Caco-2 (cell line): ENCODE measurements around the gene SMYD3. TPM values are rescaled to one million over a fixed set of nuclear protein-coding genes. Genes with fewer than 3 reads are reported as not detected.

ENCODE experiments used
- BruUV-seq: library from RNA; stranded (reverse); fragments of 400-500 nt; replicated peaks from 2 replicates; lab custom pipeline; 2021; lab: Mats Ljungman, UMichigan
- CTCF ChIA-PET: fragments of 300-600 bp; sonication (Branson Sonifier 250); formaldehyde crosslinking; loops from one replicate; lab custom pipeline; 2022; ENCODE audit warnings: antibody characterized with exemption; lab: Charles Lee
- POLR2A ChIA-PET: fragments of 300-600 bp; sonication (Branson Sonifier 250); formaldehyde crosslinking; loops from one replicate; lab custom pipeline; 2022; ENCODE audit warnings: antibody characterized with exemption; lab: Charles Lee
- DNase-seq, 2 experiments: peaks; one replicate each; pipeline versions ENCODE4 v3.0.0 to v3.0.0-alpha.2; 2020 to 2022
- H3K27me3 ChIP-seq: replicated peaks from 2 replicates; pipeline ENCODE4 v1.6.0; 2011; ENCODE audit warnings: low read length; ENCODE audit not compliant: control insufficient read depth, insufficient read depth
- H3K36me3 ChIP-seq: 2 replicates; pipeline ENCODE4 v1.5.1; 2011; ENCODE audit warnings: low read length; ENCODE audit not compliant: control insufficient read depth, insufficient read depth
- H3K4me1 ChIP-seq: fragments of 250-450 bp; sonication (Bioruptor Pico); 2 replicates; pipeline ENCODE4 v1.5.1; 2020; ENCODE audit warnings: mild to moderate bottlenecking
- H3K4me3 ChIP-seq: 2 replicates; pipeline ENCODE4 v1.5.1; 2011; ENCODE audit warnings: low read depth, mild to moderate bottlenecking, control low read depth, low read length
- H3K9me3 ChIP-seq: fragments of 250-450 bp; sonication (Bioruptor Pico); 2 replicates; pipeline ENCODE4 v1.5.1; 2020; ENCODE audit warnings: mild to moderate bottlenecking, moderate library complexity
- H3K27ac Mint-ChIP-seq: one replicate; pipeline ENCODE4 v1.8.0; 2022; ENCODE audit warnings: mixed read lengths; ENCODE audit not compliant: unreplicated experiment
- H3K27me3 Mint-ChIP-seq: one replicate; pipeline ENCODE4 v1.8.0; 2022; ENCODE audit warnings: mixed read lengths; ENCODE audit not compliant: insufficient read depth, unreplicated experiment
- H3K36me3 Mint-ChIP-seq: one replicate; pipeline ENCODE4 v1.8.0; 2022; ENCODE audit warnings: mild to moderate bottlenecking, mixed read lengths; ENCODE audit not compliant: insufficient read depth, unreplicated experiment
- H3K4me1 Mint-ChIP-seq: one replicate; pipeline ENCODE4 v1.8.0; 2022; ENCODE audit warnings: low read depth, mixed read lengths; ENCODE audit not compliant: unreplicated experiment
- H3K4me3 Mint-ChIP-seq: one replicate; pipeline ENCODE4 v1.8.0; 2022; ENCODE audit warnings: mild to moderate bottlenecking, moderate library complexity, mixed read lengths; ENCODE audit not compliant: unreplicated experiment
- H3K9me3 Mint-ChIP-seq: one replicate; pipeline ENCODE4 v1.8.0; 2022; ENCODE audit warnings: mixed read lengths; ENCODE audit not compliant: unreplicated experiment
- intact Hi-C: fragments of 100-400 bp; cut with micrococcal nuclease; formaldehyde crosslinking; loops from one replicate; pipeline ENCODE4 v1.10.0; 2022; ENCODE audit not compliant: unreplicated experiment
- total RNA-seq: library from RNA; stranded (reverse); gene quantifications from 2 replicates; pipeline ENCODE4 v1.2.3, GENCODE V29; 2022
- TF ChIP-seq, protein P1 (sequence below), 2 experiments: fragments of 200-600 bp in 1 of 2; IDR thresholded peaks; 1 replicate in 1 of 2; 2 replicates in 1 of 2; pipeline versions ENCODE4 v1.5.1 to v1.8.0; 2011 to 2022; ENCODE audit warnings: antibody characterized with exemption in 1 of 2, control low read depth in 1 of 2, inconsistent platforms in 1 of 2, low read depth in 1 of 2, low read length in 1 of 2, mild to moderate bottlenecking in 1 of 2, moderate library complexity in 1 of 2; ENCODE audit not compliant: insufficient read depth in 1 of 2, severe bottlenecking in 1 of 2, unreplicated experiment in 1 of 2

Gene SMYD3
- total RNA-seq, 1 experiment from 2014 or later, result 33.0 TPM

DNA sequence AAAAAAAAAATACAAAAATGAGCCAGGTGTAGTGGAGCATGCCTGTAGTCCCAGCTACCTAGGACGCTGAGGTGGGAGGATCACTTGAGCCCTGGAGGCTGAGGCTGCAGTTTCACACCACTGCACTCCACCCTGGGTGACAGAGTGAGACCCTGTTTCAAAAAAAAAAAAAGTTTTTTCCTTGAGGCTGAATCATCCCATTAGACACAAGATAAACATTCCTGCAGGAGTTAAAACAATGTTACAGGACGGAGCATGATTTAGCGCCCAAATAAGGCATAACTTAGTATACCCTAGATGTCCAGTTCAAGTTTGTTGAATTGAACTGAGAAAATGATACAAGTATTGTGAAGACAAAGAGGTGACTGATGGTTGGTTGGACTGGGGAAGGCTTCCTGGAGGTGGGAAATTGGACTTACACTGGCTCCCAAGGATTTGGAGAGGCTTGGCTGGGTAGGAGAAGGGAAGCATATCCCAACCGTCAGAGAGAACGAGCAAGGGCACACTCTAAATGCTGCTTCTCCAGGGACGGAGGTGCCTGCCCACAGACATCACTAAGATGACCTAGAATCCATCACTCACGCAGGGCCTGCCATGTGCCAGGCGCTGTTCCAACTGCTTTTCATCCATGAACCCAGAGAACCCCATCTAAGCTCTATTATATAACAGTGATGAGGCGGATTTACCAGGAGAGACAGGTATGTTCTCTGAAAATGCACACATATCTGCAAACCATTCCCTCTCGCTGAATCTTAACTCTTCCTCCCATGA is 741.7 kb downstream of the SMYD3 start:
- H3K27me3 Mint-ChIP-seq, result no peaks in the 10 kb centered on the region
- H3K36me3 Mint-ChIP-seq, result no peaks in the 10 kb centered on the region
- intact Hi-C loops, result no loop called here
- ChIA-PET CTCF (interaction anchor here (0.7 kb wide), 1 partner anchor 113 kb away, joined by 3 read pairs; no protein-coding TSS in a partner anchor), POLR2A (interaction anchor here (0.6 kb wide), 1 partner anchor 113 kb away, joined by 4 read pairs; no protein-coding TSS in a partner anchor)
- H3K4me1 Mint-ChIP-seq, result peaks cover 11% of the 10 kb centered on the region
- no peaks in the 10 kb centered on the region for H3K27me3 ChIP-seq
- DNase-seq, result no peak
- BruUV-seq, result no TSS peak
- H3K27ac Mint-ChIP-seq, result no peak overlapping the region
- no peak overlapping the region for H3K4me3 Mint-ChIP-seq
- TF ChIP-seq, protein P1, sequence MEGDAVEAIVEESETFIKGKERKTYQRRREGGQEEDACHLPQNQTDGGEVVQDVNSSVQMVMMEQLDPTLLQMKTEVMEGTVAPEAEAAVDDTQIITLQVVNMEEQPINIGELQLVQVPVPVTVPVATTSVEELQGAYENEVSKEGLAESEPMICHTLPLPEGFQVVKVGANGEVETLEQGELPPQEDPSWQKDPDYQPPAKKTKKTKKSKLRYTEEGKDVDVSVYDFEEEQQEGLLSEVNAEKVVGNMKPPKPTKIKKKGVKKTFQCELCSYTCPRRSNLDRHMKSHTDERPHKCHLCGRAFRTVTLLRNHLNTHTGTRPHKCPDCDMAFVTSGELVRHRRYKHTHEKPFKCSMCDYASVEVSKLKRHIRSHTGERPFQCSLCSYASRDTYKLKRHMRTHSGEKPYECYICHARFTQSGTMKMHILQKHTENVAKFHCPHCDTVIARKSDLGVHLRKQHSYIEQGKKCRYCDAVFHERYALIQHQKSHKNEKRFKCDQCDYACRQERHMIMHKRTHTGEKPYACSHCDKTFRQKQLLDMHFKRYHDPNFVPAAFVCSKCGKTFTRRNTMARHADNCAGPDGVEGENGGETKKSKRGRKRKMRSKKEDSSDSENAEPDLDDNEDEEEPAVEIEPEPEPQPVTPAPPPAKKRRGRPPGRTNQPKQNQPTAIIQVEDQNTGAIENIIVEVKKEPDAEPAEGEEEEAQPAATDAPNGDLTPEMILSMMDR (IDR thresholded peaks at IDR 0.05; ENCODE audit: insufficient read depth in 1 of 2, low read depth in 1 of 2, low read length in 1 of 2, severe bottlenecking in 1 of 2, unreplicated experiment in 1 of 2), result no peak
- H3K4me1 ChIP-seq, result peaks cover 3% of the 10 kb centered on the region; the same call in 1 of the 2 replicates
- H3K4me3 ChIP-seq, result no peak overlapping the region
- H3K36me3 ChIP-seq, result no peaks in the 10 kb centered on the region
- no peaks in the 10 kb centered on the region for H3K9me3 Mint-ChIP-seq
- H3K9me3 ChIP-seq, result no peaks in the 10 kb centered on the region

- Mint-ChIP-seq H3K9me3 (no peaks in the 10 kb centered on the region), H3K27me3 (no peaks in the 10 kb centered on the region), H3K36me3 (no peaks in the 10 kb centered on the region), H3K4me3 (no peak overlapping the region), H3K27ac (no peak overlapping the region), H3K4me1 (peaks cover 7% of the 10 kb centered on the region)
- no peaks in the 10 kb centered on the region for H3K36me3 ChIP-seq
- no peaks in the 10 kb centered on the region for H3K4me1 ChIP-seq
- intact Hi-C loops, result no loop called here
- TF ChIP-seq, protein P1 (IDR thresholded peaks at IDR 0.05; ENCODE audit: insufficient read depth in 1 of 2, low read depth in 1 of 2, low read length in 1 of 2, severe bottlenecking in 1 of 2, unreplicated experiment in 1 of 2), result no peak
- ChIA-PET POLR2A (no interaction called here), CTCF (interaction anchor here (0.6 kb wide), 1 partner anchor 47 kb away, joined by 4 read pairs; no protein-coding TSS in a partner anchor)
- H3K4me3 ChIP-seq, result no peak overlapping the region
- no peak for DNase-seq
- no peaks in the 10 kb centered on the region for H3K27me3 ChIP-seq
- BruUV-seq, result no TSS peak
- H3K9me3 ChIP-seq, result no peaks in the 10 kb centered on the region
Observed at GRCh38 chr1:245763873-245764331, 743.2 kb downstream of the SMYD3 start.

- H3K4me1 Mint-ChIP-seq, result peaks cover 7% of the 10 kb centered on the region
- TF ChIP-seq, protein P1 (IDR thresholded peaks at IDR 0.05; ENCODE audit: insufficient read depth in 1 of 2, low read depth in 1 of 2, low read length in 1 of 2, severe bottlenecking in 1 of 2, unreplicated experiment in 1 of 2), result no peak
- no peaks in the 10 kb centered on the region for H3K9me3 ChIP-seq
- no peak for DNase-seq
- POLR2A ChIA-PET, result no interaction called here
- no peaks in the 10 kb centered on the region for H3K9me3 Mint-ChIP-seq
- H3K27ac Mint-ChIP-seq, result no peak overlapping the region
- H3K27me3 Mint-ChIP-seq, result no peaks in the 10 kb centered on the region
- intact Hi-C loops, result no loop called here
- H3K4me3 ChIP-seq, result no peak overlapping the region
- H3K36me3 Mint-ChIP-seq, result no peaks in the 10 kb centered on the region
- no peak overlapping the region for H3K4me3 Mint-ChIP-seq
- BruUV-seq, result no TSS peak
- H3K4me1 ChIP-seq, result no peaks in the 10 kb centered on the region
- H3K36me3 ChIP-seq, result no peaks in the 10 kb centered on the region
- CTCF ChIA-PET, result no interaction called here
- H3K27me3 ChIP-seq, result no peaks in the 10 kb centered on the region
Observed at GRCh38 chr1:245762396-245762910, 744.6 kb downstream of the SMYD3 start.
